Measurements from ENCODE around the gene EFNA3.
"Not testable (repeated sequence)": the region's sequence is repeated elsewhere in the genome, so short reads cannot be mapped to it uniquely, and the experiment has no call there.

Gene EFNA3

GRCh38 chr1:155110826-155111225 lies 32.2 kb downstream of the EFNA3 start:
- DNase-seq (ENCODE audit: low read depth) = no peak

GRCh38 chr1:155113450-155113980 lies 34.9 kb downstream of the EFNA3 start:
- no peak for DNase-seq (ENCODE audit: low read depth)

- DNase-seq (ENCODE audit: low read depth) = no peak
Observed at GRCh38 chr1:155116113-155116764, 37.6 kb downstream of the EFNA3 start.

GRCh38 chr1:155117610-155118009 lies 39.0 kb downstream of the EFNA3 start:
- no peak for DNase-seq (ENCODE audit: low read depth)

- DNase-seq (ENCODE audit: low read depth) = not testable (repeated sequence)
Observed at GRCh38 chr1:155118090-155118489, 39.5 kb downstream of the EFNA3 start.

- no peak for DNase-seq (ENCODE audit: low read depth)
Observed at GRCh38 chr1:155120253-155120652, 41.6 kb downstream of the EFNA3 start.

- no peak for DNase-seq (ENCODE audit: low read depth)
Observed at GRCh38 chr1:155121249-155121648, 42.6 kb downstream of the EFNA3 start.

- DNase-seq (ENCODE audit: low read depth) = no peak
Observed at GRCh38 chr1:155122308-155122707, 43.7 kb downstream of the EFNA3 start.

GRCh38 chr1:155123801-155124200 lies 45.2 kb downstream of the EFNA3 start:
- no peak for DNase-seq (ENCODE audit: low read depth)

GRCh38 chr1:155124503-155125463 lies 46.1 kb downstream of the EFNA3 start:
- DNase-seq (ENCODE audit: low read depth) = no peak

GRCh38 chr1:155125511-155125945 lies 46.9 kb downstream of the EFNA3 start:
- no peak for DNase-seq (ENCODE audit: low read depth)

GRCh38 chr1:155125946-155126555 lies 47.4 kb downstream of the EFNA3 start:
- DNase-seq (ENCODE audit: low read depth) = no peak

GRCh38 chr1:155126556-155127104 lies 48.0 kb downstream of the EFNA3 start:
- no peak for DNase-seq (ENCODE audit: low read depth)

- peak; percentile 24 for DNase-seq (ENCODE audit: low read depth)
Observed at GRCh38 chr1:155127105-155127966, 48.7 kb downstream of the EFNA3 start, which contains the start of gene EFNA1. TSS of gene EFNA1 (plus strand) at chr1:155127876. CDS start at chr1:155127978, 102 bp downstream.

GRCh38 chr1:155127967-155128754 lies 49.5 kb downstream of the EFNA3 start:
- DNase-seq (ENCODE audit: low read depth) = no peak

GRCh38 chr1:155128755-155129473 lies 50.3 kb downstream of the EFNA3 start:
- no peak for DNase-seq (ENCODE audit: low read depth)

- DNase-seq (ENCODE audit: low read depth) = no peak
Observed at GRCh38 chr1:155130272-155131006, 51.8 kb downstream of the EFNA3 start.

GRCh38 chr1:155131285-155131684 lies 52.6 kb downstream of the EFNA3 start:
- DNase-seq (ENCODE audit: low read depth) = no peak

- DNase-seq (ENCODE audit: low read depth) = no peak
Observed at GRCh38 chr1:155131856-155132255, 53.2 kb downstream of the EFNA3 start.

Measured in T-helper 22 cell (primary cell).